ENCODE data around the gene ATXN1. TPM values are rescaled to one million over a fixed set of nuclear protein-coding genes. Genes with fewer than 3 reads are reported as not detected.

Gene ATXN1
- total RNA-seq, 2 experiments from 2014 or later, result 27.8 to 32.8 TPM

GRCh38 chr6:16535564-16535963 lies 225.7 kb downstream of the ATXN1 start:
- Mint-ChIP-seq H3K4me1 (peaks cover 21% of the 10 kb centered on the region), H3K4me3 (no peak overlapping the region), H3K27me3 (no peaks in the 10 kb centered on the region), H3K36me3 (peaks cover 17% of the 10 kb centered on the region), H3K27ac (no peak overlapping the region), H3K9me3 (no peaks in the 10 kb centered on the region)
- DNase-seq, result no peak

GRCh38 chr6:16533721-16534136 lies 227.5 kb downstream of the ATXN1 start:
- Mint-ChIP-seq H3K27me3 (no peaks in the 10 kb centered on the region), H3K27ac (peak overlapping the region; percentile 1), H3K9me3 (no peaks in the 10 kb centered on the region), H3K36me3 (peaks cover 9% of the 10 kb centered on the region), H3K4me3 (no peak overlapping the region), H3K4me1 (peaks cover 13% of the 10 kb centered on the region)
- DNase-seq, result no peak

DNA sequence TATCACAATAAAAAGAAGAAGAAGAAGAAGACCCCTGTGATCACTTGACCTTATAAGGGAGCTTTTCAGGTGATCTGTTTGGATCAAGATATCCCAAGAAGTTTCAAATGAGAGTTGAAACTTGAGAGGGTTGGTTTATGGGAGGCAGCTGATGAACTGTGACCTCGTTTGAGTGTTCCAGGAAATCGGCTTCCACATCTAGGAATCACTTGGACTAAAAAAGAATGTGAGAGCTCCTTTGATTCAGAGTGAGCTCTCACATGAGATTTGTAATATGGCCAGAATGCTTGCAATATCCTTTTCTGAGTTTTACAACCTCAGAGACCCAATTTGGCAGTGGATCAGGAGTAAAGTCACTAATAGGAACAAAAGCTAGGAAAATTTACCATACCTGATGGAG lies 228.1 kb downstream of the ATXN1 start:
- no peak overlapping the region for H3K27ac Mint-ChIP-seq
- peaks cover 8% of the 10 kb centered on the region for H3K36me3 Mint-ChIP-seq
- H3K4me3 Mint-ChIP-seq, result no peak overlapping the region
- peaks cover 13% of the 10 kb centered on the region for H3K4me1 Mint-ChIP-seq
- H3K27me3 Mint-ChIP-seq, result no peaks in the 10 kb centered on the region
- no peak for DNase-seq
- no peaks in the 10 kb centered on the region for H3K9me3 Mint-ChIP-seq

DNA sequence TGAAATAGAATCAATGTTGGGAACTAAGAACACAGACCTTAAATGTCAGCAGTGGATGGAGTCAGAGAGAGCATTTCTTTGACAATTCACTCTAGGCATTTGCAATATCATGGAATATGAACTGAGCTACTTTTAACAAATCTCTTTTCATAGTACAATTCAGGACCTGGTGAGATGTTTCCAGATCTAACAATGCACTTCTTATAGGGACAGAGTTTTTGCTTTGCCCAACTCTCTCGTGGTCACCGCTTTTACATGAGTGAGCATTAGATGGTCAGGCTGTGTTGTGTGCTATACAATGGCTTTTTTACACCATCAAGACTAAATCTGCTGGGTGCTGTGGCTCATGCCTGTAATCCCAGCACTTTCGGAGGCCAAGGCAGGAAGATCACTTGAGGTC lies 233.6 kb downstream of the ATXN1 start:
- peaks cover 18% of the 10 kb centered on the region for H3K36me3 Mint-ChIP-seq
- peaks cover 4% of the 10 kb centered on the region for H3K9me3 Mint-ChIP-seq
- no peak overlapping the region for H3K27ac Mint-ChIP-seq
- H3K27me3 Mint-ChIP-seq, result no peaks in the 10 kb centered on the region
- DNase-seq, result no peak
- no peak overlapping the region for H3K4me3 Mint-ChIP-seq
- peaks cover 13% of the 10 kb centered on the region for H3K4me1 Mint-ChIP-seq

GRCh38 chr6:16524380-16524707 lies 236.9 kb downstream of the ATXN1 start:
- DNase-seq, result no peak
- Mint-ChIP-seq H3K36me3 (peaks cover 29% of the 10 kb centered on the region), H3K27me3 (no peaks in the 10 kb centered on the region), H3K27ac (no peak overlapping the region), H3K4me3 (no peak overlapping the region), H3K9me3 (peaks cover 4% of the 10 kb centered on the region), H3K4me1 (peaks cover 17% of the 10 kb centered on the region)

- no peak for DNase-seq
- H3K27ac Mint-ChIP-seq, result no peak overlapping the region
- H3K36me3 Mint-ChIP-seq, result peaks cover 29% of the 10 kb centered on the region
- no peaks in the 10 kb centered on the region for H3K27me3 Mint-ChIP-seq
- H3K9me3 Mint-ChIP-seq, result peaks cover 4% of the 10 kb centered on the region
- peaks cover 20% of the 10 kb centered on the region for H3K4me1 Mint-ChIP-seq
- H3K4me3 Mint-ChIP-seq, result no peak overlapping the region
Measured at GRCh38 chr6:16523606-16524379, 237.5 kb downstream of the ATXN1 start.

GRCh38 chr6:16522937-16523336 lies 238.3 kb downstream of the ATXN1 start:
- no peaks in the 10 kb centered on the region for H3K27me3 Mint-ChIP-seq
- H3K4me1 Mint-ChIP-seq, result peaks cover 25% of the 10 kb centered on the region
- H3K9me3 Mint-ChIP-seq, result peaks cover 4% of the 10 kb centered on the region
- no peak overlapping the region for H3K27ac Mint-ChIP-seq
- H3K36me3 Mint-ChIP-seq, result peaks cover 29% of the 10 kb centered on the region
- H3K4me3 Mint-ChIP-seq, result no peak overlapping the region
- DNase-seq, result no peak

DNA sequence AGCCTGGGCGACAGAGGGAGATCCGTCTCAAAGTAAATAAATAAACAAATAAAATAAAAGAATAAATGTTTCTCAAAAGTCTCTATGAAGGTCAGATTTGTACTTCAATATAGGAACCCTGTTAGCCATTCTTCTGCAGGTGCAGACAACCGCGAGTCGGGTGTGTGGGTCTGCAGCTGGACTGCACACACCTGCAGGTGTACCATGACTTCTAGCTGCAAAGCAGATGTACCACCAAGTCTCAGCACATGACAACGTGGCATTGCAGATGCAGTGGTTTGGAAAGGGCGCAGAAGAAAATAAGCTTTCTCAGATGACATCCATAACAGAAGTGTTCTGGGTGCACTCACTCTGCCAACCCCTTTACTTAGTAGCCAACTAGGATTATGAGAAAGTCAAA lies 239.7 kb downstream of the ATXN1 start:
- Mint-ChIP-seq H3K4me3 (no peak overlapping the region), H3K9me3 (peaks cover 4% of the 10 kb centered on the region), H3K27ac (no peak overlapping the region), H3K4me1 (peaks cover 29% of the 10 kb centered on the region), H3K36me3 (peaks cover 29% of the 10 kb centered on the region), H3K27me3 (no peaks in the 10 kb centered on the region)
- no peak for DNase-seq

- Mint-ChIP-seq H3K4me3 (no peak overlapping the region), H3K27ac (no peak overlapping the region), H3K4me1 (peaks cover 26% of the 10 kb centered on the region), H3K27me3 (no peaks in the 10 kb centered on the region), H3K36me3 (peaks cover 25% of the 10 kb centered on the region), H3K9me3 (no peaks in the 10 kb centered on the region)
- no peak for DNase-seq
Measured at GRCh38 chr6:16519265-16520242, 241.7 kb downstream of the ATXN1 start.

- Mint-ChIP-seq H3K27ac (no peak overlapping the region), H3K4me3 (no peak overlapping the region)
Measured at GRCh38 chr6:16518265-16518664, 243.0 kb downstream of the ATXN1 start.

DNA sequence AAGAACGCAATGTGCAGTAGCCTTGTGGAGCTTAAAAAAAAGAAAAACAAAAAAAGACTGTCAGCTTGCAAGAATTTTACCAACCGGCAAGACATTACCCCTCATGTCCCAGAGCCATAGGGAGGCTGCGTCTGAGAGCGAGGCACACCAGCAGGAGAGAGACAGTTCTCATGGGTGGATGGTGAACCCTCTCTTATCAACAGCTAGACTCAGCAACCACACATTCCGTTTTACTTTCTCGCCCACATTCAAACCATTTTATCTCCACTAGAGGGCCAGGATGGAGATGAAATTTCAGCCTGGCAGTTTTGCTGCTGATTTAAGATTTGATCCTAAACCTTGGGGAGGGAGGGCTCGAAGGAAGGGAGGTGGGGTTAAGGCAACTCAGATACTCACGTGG lies 247.0 kb downstream of the ATXN1 start:
- H3K27ac Mint-ChIP-seq, result peak overlapping the region; percentile 40

More at GRCh38 chr6:16518265-16518664, 243.0 kb downstream of the ATXN1 start:
- H3K36me3 Mint-ChIP-seq, result peaks cover 24% of the 10 kb centered on the region
- H3K9me3 Mint-ChIP-seq, result no peaks in the 10 kb centered on the region
- DNase-seq, result no peak
- peaks cover 31% of the 10 kb centered on the region for H3K4me1 Mint-ChIP-seq
- no peaks in the 10 kb centered on the region for H3K27me3 Mint-ChIP-seq

DNA sequence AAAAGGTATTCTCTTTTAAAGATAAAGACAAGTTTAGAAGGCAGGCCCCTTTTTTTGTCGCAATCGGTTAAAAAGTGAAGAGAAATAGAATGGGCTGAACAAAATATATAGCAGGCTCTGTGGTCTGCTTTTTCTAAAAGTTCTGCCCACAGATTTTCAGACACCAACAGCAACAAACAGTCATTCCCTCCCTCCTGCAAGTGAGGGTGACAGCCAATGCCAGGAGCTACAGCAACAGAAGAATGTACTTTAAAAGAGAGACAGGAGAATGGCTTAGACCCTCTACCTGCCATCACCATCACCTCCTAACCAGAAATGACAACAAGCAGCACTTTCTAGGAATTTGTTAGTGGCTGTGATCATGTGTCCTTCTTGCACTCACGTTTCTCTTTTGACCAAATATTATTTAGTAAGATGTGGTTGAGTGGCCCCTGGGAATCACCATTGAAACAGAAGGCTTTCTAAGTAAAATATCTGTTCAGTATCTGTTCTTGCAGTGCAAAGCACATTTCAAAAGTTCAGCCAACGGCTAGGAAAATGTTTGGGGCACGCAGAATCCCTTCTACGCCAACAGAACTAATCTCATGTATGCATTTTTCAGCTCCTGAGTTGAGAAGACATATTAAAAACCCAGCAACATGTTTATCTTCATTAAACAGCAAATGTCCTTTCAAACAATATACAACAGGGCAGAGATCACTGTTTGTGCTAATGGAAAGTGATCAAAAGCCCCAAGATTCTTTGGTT lies 248.5 kb downstream of the ATXN1 start:
- peaks cover 42% of the 10 kb centered on the region for H3K4me1 Mint-ChIP-seq
- no peaks in the 10 kb centered on the region for H3K27me3 Mint-ChIP-seq
- H3K27ac Mint-ChIP-seq, result no peak overlapping the region
- peaks cover 5% of the 10 kb centered on the region for H3K36me3 Mint-ChIP-seq
- DNase-seq, result no peak
- H3K9me3 Mint-ChIP-seq, result no peaks in the 10 kb centered on the region
- no peak overlapping the region for H3K4me3 Mint-ChIP-seq

More for the DNA sequence above, 247.0 kb downstream of the ATXN1 start:
- no peak for DNase-seq
- Mint-ChIP-seq H3K36me3 (peaks cover 5% of the 10 kb centered on the region), H3K4me1 (peaks cover 51% of the 10 kb centered on the region), H3K27me3 (no peaks in the 10 kb centered on the region), H3K4me3 (no peak overlapping the region), H3K9me3 (no peaks in the 10 kb centered on the region)

DNA sequence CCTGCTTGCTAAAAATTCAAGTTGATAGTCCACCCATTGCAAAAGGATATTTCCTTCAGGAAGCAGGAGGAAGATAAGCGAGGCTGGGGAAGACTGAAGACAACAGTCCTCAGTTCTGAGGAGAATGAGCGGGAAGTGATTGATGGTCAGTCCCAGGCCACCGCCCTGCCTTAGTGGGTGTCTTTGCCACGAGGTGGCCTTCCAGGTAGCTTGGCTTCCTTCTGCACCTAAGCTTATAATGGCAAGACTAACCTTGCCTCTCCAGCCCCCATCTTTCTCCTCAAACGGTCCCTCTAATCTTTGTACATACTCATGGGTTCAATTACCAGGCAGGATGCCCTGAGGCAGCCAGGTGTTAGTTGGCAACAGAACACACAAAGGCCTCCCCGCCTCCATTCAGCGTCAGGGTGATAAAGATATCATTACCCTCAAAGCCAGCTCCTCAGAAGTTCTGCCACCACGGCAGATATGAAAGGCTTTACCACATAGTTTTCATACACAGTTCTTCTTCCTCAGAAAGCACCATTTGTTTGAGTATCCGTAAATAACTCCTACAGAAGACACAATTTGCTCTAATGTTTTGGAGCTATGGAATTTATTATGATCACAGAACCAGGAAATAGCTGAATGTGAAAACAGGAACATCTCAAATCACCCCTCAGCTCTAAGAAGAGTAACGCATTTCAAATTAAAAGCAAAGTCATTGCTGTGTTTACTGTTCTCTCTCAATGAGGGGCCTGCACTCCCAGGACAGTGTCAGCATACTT lies 249.4 kb downstream of the ATXN1 start:
- Mint-ChIP-seq H3K27ac (peak overlapping the region; percentile 73), H3K27me3 (no peaks in the 10 kb centered on the region), H3K36me3 (peaks cover 5% of the 10 kb centered on the region), H3K4me3 (peak overlapping the region; percentile 24), H3K4me1 (peaks cover 42% of the 10 kb centered on the region), H3K9me3 (no peaks in the 10 kb centered on the region)
- no peak for DNase-seq

DNA sequence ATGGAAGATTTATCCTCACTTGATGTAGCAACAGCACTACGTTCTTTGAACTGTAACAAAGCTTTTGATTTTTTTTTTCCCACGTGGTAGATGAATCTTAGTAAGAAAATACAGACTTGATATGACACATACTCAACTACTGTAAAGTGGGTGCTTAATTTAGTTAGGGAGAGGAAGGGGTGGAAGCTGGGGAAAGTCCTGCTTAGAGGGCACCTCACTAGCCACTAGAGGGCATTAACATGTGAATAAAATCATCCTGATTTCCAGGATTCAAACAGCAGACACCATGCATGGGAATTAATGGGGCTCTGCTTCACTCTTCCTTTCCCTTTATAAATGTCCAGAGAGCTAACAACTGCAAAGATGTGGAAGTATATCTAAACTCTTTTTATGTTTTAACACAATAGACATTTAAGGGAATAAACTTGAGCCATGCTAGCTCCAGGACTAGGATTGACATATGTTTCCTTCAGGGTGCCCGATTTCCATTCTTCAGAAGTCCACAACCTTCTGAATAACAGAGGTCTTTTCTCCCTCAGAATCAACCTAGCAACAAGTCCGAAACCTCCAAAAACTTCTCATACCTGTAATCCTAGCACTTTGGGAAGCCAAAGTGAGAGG lies 250.1 kb downstream of the ATXN1 start:
- Mint-ChIP-seq H3K9me3 (no peaks in the 10 kb centered on the region), H3K27ac (peak overlapping the region; percentile 56), H3K4me3 (no peak overlapping the region), H3K36me3 (peaks cover 5% of the 10 kb centered on the region), H3K27me3 (no peaks in the 10 kb centered on the region), H3K4me1 (peaks cover 43% of the 10 kb centered on the region)
- no peak for DNase-seq

Measured in activated naive CD8-positive, alpha-beta T cell treated with anti-CD3 and anti-CD28 coated beads for 36 hours (primary cell).